Hematopoietic multipotent progenitor cell treated with erythropoietin and hydrocortisone succinate and interleukin-3 and kit ligand, for 15 days (in vitro differentiated cells): ENCODE results near the gene DBT.
"Not testable (repeated sequence)": the region's sequence is repeated elsewhere in the genome, so short reads cannot be mapped to it uniquely, and the experiment has no call there.

ENCODE experiments used
- DNase-seq: peaks from one replicate; pipeline ENCODE4 v3.0.0-alpha.2; 2015; ENCODE audit warnings: low spot score

The DBT gene

DNA sequence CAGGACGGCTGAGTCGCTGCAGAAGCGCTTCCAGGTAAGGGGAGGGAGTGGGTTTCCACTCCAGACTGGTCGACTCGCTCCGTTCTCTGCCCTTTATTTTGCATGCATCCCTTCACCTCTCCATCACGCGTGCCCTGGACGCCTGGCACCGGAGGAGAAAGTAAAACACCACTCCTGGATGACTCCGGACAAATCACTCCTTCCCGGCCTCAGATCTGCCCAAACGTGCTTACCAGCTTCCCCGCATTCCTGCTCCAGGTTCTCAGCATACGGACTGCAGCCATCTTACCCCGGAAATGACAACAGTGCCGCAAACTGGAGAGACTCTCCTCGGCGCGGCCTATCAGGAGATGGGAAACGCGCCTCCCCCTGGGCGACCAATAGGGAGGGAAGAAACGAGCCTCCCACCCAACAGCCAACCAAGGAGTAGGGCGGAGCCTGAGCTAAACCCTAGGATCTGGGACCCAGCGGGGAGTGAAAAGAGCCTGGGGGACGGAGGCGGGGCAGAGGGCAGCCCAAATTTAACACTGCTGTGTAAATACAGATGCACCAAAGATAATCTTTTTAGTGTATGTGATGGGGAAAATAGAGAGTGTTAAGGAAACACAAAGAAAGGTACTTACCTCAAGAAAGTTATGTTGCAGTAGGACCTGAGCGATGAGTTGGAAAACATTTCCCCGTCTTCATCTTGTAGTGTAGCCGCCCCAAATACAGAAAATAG is at the start of gene DBT:
Gene DBT (minus strand): TSS at position 298 of the 721 bp plus-strand sequence. CDS start 14 bp downstream, at position 284.
- DNase-seq = peak; percentile 94

GRCh38 chr1:100298512-100298911 is 48.9 kb upstream of the DBT start:
- DNase-seq = no peak

- DNase-seq = not testable (repeated sequence)
Measured at GRCh38 chr1:100296997-100297396, 47.4 kb upstream of the DBT start.

DNA sequence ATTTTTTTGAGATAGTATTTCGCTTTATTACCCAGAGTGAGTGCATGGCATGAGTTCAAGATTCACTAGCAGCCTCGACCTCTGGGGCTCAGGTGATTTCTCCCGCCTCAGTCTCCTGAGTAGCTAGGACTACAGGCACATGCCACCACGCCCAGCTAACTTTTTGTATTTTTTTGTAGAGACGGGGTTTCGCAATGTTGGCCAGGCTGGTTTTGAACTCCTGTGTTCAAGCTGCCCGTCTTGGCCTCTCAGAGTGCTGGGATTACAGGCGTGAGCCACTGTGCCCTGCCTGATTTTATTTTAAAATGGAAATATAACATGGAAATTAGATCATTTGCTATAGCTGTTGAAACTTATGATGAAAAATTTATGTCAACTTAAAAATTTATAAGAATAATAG is 46.5 kb upstream of the DBT start:
- DNase-seq = no peak

- no peak for DNase-seq
Measured at GRCh38 chr1:100292711-100293110, 43.1 kb upstream of the DBT start.

DNA sequence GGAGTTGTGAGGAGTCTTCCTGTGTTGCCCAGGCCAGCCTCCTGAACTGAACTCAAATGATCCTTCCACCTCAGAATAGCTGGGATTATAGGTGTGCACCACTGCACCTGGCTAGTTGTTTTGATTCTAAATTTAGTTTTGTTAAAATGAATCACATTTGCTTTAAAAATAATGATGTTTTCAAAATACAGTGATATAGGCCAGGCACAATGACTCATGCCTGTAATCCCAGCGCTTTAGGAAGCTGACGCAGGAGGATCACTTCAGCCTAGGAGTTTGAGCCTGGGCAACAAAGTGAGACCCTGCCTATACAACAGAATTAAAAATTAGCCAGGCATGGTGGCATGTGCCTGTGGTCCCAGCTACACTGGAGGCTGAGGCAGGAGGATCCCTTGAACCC is 40.7 kb upstream of the DBT start:
- no peak for DNase-seq

GRCh38 chr1:100287162-100287561 is 37.5 kb upstream of the DBT start:
- no peak for DNase-seq

DNA sequence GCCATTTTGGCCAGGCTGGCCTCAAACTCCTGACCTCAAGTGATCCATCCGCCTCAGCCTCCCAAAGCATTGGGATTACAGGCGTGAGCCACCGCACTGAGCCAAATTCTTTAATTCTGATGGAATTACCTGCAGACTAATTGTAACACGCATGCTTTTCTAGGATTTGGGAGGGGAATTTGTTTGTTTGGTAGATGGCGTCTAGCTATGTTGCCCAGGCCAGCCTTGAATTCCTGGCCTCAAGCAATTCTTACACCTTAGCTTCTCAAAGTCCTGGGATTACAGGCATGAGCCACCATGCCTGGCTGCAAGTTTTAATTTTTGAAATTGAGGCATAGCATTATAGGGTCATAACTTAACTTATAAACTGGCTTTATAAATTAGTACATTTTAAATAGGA is 35.0 kb upstream of the DBT start:
- no peak for DNase-seq

DNA sequence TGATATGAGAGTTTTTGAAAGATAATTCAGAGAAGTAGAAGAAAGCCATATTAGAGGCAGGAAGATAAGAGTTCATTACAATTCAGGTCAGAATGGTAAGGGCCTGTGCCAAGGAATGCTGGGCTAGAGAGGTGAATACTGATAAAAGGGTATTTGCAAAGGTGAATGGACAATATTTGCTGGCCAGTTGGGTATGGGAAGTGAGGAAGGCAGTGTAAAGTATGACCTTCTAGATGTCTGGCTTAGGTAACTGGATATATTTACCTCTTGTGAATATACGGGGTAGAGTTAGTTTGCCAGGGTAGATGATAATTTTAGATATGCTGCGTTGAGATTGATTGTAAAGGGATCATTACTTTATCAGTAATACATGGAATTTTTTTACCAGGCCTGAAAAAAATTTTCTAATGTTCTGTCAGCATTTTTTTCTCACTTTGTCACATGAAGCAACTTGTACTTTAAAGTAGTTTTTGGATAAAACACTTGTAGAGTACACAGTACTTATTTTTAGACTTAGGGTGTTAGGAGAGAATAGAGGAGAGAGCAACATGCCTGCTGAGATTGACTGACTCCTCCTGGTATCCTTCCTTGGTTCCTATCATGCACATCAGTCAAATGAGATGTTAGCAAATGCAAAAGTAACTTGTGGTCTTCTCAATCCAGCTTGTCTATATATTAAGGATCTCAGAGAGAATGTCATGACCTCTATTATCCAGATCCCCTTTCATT is 30.5 kb upstream of the DBT start:
- DNase-seq = no peak

DNA sequence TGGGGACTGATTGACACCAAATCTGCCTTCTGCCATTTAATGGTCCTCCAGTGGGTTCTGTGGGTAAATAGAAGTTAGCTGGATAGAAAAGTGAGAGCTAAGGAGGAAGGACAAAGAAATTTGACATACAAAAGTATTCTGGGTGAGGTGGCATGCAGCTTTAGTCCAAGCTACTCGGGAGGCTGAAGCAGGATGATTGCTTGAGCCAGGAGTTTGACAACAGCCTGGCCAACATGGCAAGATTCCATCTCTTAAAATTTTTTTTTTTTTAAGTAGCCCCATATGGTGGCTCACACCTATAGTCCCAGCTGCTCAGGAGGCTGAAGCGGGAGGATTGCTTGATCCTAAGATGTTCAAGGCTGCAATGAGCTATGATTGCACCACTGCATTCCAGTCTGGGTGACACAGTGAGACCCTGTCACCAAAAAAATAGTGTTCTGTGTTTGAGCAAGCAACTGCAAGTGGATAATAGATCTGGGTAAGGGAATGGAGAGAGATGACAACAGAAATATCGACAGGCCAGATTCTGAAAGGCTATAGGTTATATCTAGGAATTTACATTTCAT is 29.8 kb upstream of the DBT start:
- no peak for DNase-seq

DNA sequence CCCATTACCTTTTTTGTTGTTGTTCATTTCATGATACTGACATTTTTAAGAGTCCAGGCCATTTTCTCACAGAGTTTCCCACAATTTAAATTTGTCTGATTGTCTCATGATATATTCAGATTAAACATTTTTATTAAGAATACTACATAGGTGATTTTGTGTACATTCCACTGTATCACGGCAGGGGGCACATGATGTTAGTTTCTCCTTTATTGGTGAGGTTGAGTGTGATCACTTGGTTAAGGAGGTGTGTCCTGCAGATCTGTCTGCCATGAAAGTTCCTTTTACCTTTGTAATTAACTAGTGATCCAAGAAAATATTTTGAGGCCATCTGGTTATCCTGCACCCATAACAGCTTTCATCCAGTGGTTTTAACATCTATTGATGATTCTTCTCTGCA is 28.2 kb upstream of the DBT start:
- peak; percentile 60 for DNase-seq

- DNase-seq = no peak
Measured at GRCh38 chr1:100268202-100268601, 18.6 kb upstream of the DBT start.

DNA sequence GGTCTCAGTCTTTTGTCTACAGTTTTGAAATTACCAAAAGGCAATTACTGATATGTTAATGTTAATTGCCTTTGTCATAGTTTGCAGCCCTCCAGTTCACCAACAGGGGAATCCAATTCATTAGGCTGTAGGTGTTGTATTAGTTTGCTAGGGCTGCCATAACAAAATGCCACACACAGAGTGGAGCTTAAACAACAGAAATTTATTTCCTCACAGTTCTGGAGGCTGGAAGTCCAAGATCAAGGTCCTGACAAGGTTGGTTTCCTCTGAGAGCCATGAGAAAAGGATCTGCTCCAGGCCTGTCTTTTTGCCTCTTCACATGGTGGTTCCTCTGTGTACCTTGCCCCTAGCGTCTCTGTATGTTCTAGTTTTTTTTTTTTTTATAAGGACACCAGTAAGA is 17.6 kb upstream of the DBT start:
- DNase-seq = no peak

DNA sequence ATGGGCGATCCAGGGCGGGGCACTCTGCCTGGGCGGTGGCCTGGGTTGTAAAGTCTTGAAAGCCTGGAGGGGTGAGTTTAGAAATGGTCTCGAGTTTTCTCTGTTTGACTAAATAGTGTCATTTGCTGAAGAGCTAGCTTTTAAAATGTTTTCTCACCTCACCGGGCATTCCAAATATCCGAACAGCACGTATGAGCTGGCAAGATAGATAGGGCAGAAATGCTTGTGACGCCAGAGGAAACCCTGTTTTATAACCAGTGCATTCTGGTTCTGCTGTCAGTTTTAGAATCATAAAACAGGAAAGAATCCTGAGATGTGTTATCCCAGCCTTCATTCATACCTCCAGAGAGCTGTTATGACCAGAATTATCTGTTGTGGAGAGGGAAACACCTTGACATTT is 17.1 kb upstream of the DBT start:
- peak; percentile 39 for DNase-seq

DNA sequence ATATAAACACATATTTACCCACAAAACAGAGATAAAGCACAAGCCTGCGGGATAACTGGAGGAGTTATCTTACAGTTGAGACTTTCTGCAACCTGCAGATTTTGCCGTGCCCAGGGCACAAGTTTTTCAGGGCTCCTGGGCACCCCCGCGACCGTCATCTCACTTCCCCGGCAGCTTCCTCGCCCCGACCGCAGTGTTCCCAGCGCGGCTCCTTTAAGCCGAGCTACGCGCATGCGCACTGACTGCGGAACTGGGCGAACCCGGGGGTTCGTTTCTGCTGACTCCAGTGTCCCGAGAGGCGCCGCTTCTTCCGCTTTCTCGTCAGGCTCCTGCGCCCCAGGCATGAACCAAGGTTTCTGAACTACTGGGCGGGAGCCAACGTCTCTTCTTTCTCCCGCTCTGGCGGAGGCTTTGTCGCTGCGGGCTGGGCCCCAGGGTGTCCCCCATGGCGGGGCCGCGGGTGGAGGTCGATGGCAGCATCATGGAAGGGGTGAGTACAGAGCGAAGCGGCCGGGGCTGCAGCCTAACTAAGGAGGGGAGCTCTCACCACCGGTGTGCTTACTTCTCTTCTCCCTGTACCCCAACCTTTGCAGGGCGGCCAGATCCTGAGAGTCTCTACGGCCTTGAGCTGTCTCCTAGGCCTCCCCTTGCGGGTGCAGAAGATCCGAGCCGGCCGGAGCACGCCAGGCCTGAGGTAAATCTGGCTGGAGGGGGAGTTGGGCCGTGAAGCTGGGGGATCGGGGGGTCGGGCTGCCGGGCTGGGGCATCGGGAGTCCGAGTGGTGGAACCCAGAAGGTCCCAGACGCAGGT is 16.5 kb upstream of the DBT start, which contains the start of gene RTCA:
Gene RTCA (plus strand): TSS at position 286 of the 810 bp plus-strand sequence. CDS start 160 bp downstream, at position 446.
- DNase-seq = peak; percentile 97

DNA sequence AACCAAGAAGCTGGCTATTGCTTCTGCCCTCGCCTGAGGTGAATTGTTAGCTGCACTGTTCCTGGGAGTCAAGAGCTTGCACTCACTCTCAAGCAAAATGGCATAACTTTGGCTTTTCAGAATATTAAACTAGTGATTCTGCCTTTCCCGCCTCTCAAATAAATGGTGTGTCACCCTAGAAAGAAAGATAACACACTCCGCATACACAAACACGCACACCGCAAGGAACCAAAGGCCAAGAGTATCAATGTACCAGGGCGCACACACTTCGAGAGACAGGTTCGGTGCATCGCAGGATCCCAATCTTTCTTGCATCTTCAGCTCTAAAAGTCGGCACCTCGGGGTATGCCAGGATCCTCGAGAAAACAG is 15.9 kb upstream of the DBT start:
- DNase-seq = peak; percentile 71

DNA sequence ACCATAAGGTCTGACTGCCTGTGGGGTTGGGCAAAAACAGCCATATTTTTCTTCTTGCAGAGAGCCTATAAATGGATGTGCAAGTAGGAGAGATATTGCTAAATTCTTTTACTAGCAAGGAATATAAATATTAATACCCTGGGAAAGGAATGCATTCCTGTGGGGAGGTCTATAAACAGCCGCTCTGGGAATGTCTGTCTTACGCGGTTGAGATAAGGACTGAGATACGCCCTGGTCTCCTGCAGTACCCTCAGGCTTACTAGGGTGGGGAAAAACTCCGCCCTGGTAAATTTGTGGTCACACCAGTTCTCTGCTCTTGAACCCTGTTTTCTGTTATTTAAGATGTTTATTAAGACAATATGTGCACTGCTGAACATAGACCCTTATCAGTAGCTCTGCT is 14.4 kb upstream of the DBT start:
- not testable (repeated sequence) for DNase-seq

- DNase-seq = no peak
Measured at GRCh38 chr1:100261686-100262085, 12.1 kb upstream of the DBT start.

DNA sequence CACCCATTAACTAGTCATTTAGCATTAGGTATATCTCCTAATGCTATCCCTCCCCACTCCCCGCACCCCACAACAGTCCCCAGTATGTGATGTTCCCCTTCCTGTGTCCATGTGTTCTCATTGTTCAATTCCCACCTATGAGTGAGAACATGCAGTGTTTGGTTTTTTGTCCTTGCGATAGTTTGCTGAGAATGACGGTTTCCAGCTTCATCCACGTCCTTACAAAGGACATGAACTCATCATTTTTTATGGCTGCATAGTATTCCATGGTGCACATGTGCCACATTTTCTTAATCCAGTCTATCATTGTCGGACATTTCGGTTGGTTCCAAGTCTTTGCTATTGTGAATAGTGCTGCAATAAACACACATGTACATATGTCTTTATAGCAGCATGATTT is 8.8 kb upstream of the DBT start:
- not testable (repeated sequence) for DNase-seq

- not testable (repeated sequence) for DNase-seq
Measured at GRCh38 chr1:100256273-100256672, 6.6 kb upstream of the DBT start.

DNA sequence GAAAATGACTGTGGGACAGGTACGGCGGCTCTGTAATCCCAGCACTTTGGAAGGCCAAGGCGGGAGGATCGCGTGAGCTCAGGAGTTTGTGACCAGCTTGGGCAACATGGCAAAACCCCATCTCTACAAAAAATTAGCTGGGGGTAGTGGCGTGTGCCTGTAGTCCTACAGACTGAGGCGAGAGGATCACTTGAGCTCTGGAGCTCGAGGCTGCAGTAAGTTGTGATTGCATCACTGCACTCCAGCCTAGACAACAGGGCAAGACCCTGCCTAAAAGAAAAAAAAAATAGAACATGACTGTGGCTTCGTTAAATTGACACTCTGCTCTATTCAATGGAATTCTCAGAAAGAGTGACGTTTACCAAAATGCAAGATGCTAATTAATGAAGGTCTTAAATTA is 3.9 kb upstream of the DBT start:
- no peak for DNase-seq

DNA sequence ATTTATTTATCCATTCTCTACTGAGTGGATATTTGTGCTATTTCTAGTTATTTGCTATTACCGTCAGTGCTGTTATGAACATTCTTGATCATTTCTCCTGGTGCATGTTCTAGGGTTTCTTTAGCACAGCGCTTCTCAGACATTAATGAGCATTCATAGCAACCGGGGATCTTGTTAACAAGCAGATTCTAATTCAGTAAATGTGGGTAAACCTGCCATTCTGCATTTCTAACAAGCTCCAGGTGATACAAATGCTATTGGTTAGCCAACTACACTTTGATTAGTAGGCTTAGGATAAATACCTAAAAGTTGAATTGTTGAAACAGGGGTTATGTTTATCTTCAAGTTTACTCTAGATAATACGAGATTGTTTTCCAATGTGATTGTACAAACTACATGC is 3.3 kb upstream of the DBT start:
- DNase-seq = no peak
